NCI-H2029 (cell line): ENCODE measurements around the gene RNASE11.
"Not testable (repeated sequence)": the region's sequence is repeated elsewhere in the genome, so short reads cannot be mapped to it uniquely, and the experiment has no call there.

Source experiments
- DNase-seq: peaks from one replicate; lab custom pipeline; 2025; lab: John Stamatoyannopoulos, UW

The RNASE11 gene

DNA sequence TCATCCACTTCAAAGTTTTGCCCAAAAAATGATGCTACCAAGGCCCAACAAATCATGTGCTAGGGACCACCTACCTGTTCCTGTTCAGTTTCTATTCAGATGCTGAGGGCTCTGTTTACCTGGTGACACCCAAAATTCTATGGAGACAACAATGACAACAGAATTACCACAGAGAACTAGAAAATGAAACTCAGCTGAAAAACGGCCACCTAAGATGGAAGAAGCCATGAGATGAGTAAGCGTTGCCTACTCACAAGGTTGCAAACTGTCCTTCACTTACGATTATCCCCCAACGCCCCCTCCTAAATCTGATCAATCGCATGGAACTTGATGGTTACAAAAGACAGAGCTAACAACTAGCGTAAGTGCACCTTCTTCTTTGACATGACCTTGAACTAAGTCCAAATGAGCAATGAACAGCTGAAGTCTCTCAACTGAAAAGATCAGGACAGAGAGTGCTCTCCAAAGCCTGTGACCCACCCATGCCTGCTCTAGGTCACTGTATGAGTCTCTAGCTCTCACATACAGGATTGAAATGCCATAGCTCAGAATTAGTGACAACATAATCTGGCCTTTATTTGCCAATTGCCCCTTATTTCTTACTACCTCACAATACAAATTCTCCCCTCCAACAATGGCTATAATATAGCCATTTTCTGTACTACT lies at the start of gene RNASE11:
RNASE11 (minus strand) TSS at position 513 of the 666 bp plus-strand sequence.
- no peak for DNase-seq

GRCh38 chr14:20632831-20633691 lies 45.3 kb upstream of the RNASE11 start:
- DNase-seq: no peak

DNA sequence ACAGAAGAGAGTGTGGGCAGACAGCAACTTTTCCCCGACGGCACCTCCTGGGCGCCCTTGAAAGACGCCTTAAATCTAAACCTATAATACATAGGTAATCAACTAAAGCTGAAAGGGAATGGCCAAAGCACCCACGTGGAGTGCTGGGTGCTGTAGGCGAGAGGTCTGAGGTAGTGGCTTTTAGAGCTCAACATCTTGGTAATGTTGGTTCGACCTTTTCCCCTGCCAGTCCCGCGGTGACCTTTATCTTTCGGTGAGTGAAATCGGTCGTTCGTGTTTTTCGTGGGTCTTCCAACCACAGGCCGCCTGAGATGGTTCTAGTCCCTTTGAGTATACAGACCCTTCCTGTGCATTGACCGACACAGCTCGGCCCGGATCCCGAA lies 44.6 kb upstream of the RNASE11 start:
- DNase-seq: no peak

DNA sequence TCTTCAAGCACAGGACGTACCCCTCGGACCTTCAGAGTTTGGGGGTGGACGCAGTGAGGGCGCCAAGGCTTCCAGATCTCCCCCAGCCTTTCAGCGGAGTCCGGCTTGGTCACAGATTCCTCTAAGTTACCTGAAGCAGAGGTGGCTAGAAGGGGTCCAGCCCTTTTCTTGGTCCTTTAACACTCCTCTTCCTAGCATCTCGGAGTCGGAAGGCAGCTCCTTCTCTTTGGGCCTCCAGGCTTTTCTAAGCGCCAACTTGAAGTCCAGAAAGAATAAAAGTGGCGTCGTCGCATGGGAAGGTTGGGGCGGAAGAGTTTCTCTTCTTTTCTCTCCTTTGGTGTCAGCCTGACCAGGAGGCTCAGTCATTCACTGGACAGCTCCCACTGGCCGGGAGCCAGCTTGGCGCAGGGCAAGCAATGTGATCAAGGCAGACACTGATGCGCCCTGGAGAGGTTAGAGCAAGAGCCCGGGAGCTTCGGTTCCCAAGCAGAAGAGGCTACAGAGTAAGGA lies 44.1 kb upstream of the RNASE11 start:
- DNase-seq: no peak

GRCh38 chr14:20631023-20631879 lies 43.5 kb upstream of the RNASE11 start:
- no peak for DNase-seq

- no peak for DNase-seq
Observed at GRCh38 chr14:20630340-20631022, 42.7 kb upstream of the RNASE11 start.

GRCh38 chr14:20628063-20628854 lies 40.5 kb upstream of the RNASE11 start:
- no peak for DNase-seq

DNA sequence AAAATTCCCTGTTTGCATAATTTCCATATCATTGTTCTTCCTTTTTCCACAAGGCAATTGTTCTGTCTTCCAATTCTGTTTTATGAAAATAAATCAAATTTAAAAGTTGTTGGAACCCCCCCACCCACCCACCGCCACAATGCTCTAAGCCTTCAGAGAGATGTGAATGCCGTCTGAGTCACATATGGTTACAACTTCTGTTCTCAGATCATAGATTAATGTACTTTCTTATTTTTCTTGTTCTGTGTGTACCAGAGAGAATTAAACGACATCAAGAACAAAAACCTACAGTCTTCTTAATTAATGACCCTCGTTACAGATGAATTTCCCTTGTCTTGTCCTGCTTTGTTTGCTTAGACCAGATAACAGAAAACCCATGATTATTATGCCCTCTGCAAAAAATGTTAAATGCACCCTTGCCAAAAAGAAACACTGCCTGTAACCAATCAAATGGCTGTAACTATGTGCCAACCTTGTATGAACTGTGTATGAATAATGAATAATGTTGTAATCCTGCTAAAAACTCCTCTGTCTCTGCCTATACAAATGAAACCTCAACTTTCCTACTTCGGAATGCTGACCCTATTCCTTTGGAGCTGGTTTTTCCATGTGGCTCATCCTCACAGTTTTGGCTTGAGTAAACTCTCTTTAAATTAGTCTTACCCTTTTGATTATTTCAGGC lies 39.7 kb upstream of the RNASE11 start:
- DNase-seq: no peak

DNA sequence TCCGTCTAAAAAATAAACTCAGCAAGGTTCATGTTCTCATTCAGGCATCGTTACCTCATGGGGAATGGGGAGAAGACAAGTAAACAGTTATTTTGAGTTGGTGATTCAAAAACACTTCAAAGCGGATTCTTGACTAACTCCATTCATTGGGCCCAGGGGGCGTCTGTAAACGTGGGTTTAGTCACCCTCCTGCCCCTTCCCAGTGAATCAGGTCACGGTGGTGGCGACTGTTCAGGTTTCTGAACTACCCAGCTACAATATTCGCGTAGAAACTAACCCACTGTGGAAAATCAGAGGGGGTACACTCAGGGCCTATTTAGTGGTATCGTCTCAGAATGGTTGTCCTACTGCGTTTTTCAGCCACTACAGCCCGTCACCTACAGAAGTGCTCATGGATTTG lies 38.5 kb upstream of the RNASE11 start:
- no peak for DNase-seq

- no peak for DNase-seq
Observed at GRCh38 chr14:20624495-20625070, 36.8 kb upstream of the RNASE11 start.

GRCh38 chr14:20623798-20624197 lies 36.0 kb upstream of the RNASE11 start:
- no peak for DNase-seq

DNA sequence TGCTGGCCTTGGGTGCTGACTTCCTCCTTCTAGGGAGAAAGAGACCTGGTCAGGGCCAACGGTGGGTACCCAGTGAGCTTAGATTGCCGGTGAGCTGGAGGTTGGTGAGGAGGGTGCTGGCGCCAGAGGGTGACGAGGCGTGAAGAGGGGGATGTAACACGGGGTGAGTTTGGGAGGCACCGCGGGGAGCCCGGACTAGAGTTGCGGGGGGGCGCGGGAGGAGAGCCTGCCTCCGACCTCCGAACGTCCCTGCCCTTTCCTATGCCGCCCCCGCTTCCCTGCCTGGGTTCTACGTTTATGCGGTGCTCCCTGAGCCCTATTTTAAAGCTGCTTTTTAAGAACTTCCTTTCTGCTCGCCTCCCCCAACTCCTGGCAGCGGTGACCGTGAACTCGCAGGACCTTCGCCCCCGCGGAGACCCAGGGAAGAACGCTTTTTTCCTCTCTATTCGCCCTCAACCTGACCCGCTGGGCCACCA lies 35.1 kb upstream of the RNASE11 start:
- no peak for DNase-seq

DNA sequence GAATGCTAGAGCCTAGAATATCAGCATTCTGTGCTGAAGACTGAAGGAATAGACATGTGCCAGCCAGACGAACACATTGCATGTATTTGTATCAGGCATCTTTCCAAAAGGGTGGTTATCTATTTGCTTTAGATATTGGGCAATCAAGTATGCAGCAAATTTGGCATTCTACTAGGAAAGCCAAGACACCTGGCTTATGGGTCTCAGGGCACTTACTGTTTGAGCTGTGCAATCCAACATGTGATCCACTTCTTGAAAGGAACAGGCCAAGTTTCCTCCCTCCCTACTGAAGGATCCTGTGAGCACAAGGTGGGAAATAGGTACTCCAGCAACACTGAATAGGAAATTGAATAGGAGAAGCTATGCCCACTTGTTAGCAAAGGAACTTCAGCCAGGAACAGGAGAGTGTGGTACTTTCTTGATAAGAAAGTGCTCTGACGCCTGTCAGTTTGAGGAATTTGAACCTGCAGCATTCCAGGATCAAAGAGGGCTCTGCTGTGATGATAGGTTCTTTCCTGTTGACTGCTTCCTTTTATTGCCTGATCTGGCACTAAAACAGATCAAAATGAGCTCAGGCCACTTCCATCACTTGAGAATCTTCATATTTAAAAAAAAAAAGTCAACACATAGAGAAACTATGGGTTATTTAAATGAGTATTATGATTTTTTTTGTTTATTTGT lies 33.1 kb upstream of the RNASE11 start:
- DNase-seq: no peak

GRCh38 chr14:20619688-20620087 lies 31.9 kb upstream of the RNASE11 start:
- DNase-seq: not testable (repeated sequence)

DNA sequence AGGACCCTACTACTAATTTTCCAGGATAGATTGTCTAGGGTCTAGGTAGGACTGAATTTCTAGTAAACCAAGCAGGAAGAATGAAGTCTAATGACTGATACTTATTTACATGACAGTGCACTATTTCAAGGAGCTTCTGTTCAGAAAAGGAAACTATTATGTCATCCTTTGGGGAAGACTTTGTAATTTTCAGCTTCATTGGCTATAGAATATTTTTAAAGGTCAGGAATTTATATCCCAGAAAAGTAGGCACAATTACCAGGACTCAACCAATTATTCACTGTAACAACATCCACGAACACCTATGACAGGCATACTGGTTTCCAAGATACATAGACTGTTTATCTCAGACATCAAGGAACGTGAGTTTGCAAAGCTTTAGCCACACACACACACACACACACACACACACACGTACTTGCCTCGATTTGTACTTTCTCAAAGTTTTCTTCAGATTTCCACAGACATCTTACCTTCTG lies 30.5 kb upstream of the RNASE11 start:
- DNase-seq: no peak

- DNase-seq: no peak
Observed at GRCh38 chr14:20617138-20618003, 29.6 kb upstream of the RNASE11 start.

GRCh38 chr14:20615996-20616395 lies 28.2 kb upstream of the RNASE11 start:
- DNase-seq: no peak
